Measurements from ENCODE around the gene CA12. TPM values are rescaled to one million over a fixed set of nuclear protein-coding genes. Genes with fewer than 3 reads are reported as not detected.

CA12 gene
- polyA plus RNA-seq, 3 donors = not detected

DNA sequence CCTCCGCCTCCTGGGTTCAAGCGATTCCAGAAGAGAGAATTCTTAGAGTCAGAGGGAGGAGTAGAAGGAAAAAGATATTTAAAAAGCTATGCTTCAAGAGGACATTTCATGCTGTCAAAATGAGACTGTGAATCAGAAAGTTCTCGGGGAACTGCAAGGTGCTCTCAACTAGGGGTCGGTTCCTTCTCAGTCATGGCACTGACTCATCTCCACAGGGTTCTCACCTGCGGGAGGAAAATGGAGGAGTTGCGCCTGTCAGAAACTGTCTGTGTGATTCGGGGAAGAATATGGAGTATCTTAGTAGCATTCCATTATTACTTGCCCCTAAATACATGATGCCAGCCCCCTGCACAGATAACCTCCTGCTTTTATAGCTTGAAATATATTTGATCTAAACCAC, 56.9 kb downstream of the CA12 start:
- H3K4me2 ChIP-seq (replicated peaks; ENCODE audit: extremely low read depth, low read length, poor library complexity, severe bottlenecking) = no peak overlapping the region
- H3K4me1 Mint-ChIP-seq = no peaks in the 10 kb centered on the region
- no peak overlapping the region for H3K9ac ChIP-seq (ENCODE audit: insufficient read depth, low read length, poor library complexity, severe bottlenecking)
- H3K36me3 Mint-ChIP-seq = no peaks in the 10 kb centered on the region
- no peaks in the 10 kb centered on the region for H4K20me1 ChIP-seq (ENCODE audit: insufficient read depth, low read length)
- no peaks in the 10 kb centered on the region for H3K27me3 ChIP-seq (ENCODE audit: control insufficient read depth in 2 of 2, insufficient read depth in 2 of 2, low read length in 2 of 2)
- H3K9me3 Mint-ChIP-seq = no peaks in the 10 kb centered on the region
- H3K27me3 Mint-ChIP-seq (ENCODE audit: low read depth in 3 of 3) = peaks cover 2 to 3% (median 2%) of the 10 kb centered on the region in 3 donors
- H3K4me3 ChIP-seq (replicated peaks in 1 of 3; ENCODE audit: low read depth in 2 of 3, low read length in 3 of 3) = no peak overlapping the region
- no peak overlapping the region for H3K27ac ChIP-seq (ENCODE audit: low read depth in 1 of 2, low read length in 2 of 2)
- TF ChIP-seq, protein P1, sequence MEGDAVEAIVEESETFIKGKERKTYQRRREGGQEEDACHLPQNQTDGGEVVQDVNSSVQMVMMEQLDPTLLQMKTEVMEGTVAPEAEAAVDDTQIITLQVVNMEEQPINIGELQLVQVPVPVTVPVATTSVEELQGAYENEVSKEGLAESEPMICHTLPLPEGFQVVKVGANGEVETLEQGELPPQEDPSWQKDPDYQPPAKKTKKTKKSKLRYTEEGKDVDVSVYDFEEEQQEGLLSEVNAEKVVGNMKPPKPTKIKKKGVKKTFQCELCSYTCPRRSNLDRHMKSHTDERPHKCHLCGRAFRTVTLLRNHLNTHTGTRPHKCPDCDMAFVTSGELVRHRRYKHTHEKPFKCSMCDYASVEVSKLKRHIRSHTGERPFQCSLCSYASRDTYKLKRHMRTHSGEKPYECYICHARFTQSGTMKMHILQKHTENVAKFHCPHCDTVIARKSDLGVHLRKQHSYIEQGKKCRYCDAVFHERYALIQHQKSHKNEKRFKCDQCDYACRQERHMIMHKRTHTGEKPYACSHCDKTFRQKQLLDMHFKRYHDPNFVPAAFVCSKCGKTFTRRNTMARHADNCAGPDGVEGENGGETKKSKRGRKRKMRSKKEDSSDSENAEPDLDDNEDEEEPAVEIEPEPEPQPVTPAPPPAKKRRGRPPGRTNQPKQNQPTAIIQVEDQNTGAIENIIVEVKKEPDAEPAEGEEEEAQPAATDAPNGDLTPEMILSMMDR (IDR thresholded peaks at IDR 0.05) = no peak
- 100% methylated on average over 2 of the region's 7 CpGs for WGBS (ENCODE audit: insufficient coverage)
- no peak overlapping the region for H2AFZ ChIP-seq (ENCODE audit: insufficient read depth, low read depth, low read length, poor library complexity, severe bottlenecking)
- H3K36me3 ChIP-seq (replicated peaks in 1 of 2; ENCODE audit: control insufficient read depth in 1 of 2, insufficient read depth in 2 of 2, low read length in 2 of 2) = no peaks in the 10 kb centered on the region
- no peaks in the 10 kb centered on the region for H3K9me3 ChIP-seq (replicated peaks in 1 of 2; ENCODE audit: control insufficient read depth in 1 of 2, insufficient read depth in 1 of 2, low read length in 2 of 2)
- no peaks in the 10 kb centered on the region for H3K4me1 ChIP-seq (ENCODE audit: control insufficient read depth in 1 of 2, insufficient read depth in 2 of 2, low read length in 2 of 2)
- DNase-seq = no peak
- no peak overlapping the region for H3K4me3 Mint-ChIP-seq
- H3K27ac Mint-ChIP-seq = no peak overlapping the region
- intact Hi-C loops (cut with micrococcal nuclease) = no loop called here
- no peaks in the 10 kb centered on the region for H3K79me2 ChIP-seq (ENCODE audit: insufficient read depth, low read length)

DNA sequence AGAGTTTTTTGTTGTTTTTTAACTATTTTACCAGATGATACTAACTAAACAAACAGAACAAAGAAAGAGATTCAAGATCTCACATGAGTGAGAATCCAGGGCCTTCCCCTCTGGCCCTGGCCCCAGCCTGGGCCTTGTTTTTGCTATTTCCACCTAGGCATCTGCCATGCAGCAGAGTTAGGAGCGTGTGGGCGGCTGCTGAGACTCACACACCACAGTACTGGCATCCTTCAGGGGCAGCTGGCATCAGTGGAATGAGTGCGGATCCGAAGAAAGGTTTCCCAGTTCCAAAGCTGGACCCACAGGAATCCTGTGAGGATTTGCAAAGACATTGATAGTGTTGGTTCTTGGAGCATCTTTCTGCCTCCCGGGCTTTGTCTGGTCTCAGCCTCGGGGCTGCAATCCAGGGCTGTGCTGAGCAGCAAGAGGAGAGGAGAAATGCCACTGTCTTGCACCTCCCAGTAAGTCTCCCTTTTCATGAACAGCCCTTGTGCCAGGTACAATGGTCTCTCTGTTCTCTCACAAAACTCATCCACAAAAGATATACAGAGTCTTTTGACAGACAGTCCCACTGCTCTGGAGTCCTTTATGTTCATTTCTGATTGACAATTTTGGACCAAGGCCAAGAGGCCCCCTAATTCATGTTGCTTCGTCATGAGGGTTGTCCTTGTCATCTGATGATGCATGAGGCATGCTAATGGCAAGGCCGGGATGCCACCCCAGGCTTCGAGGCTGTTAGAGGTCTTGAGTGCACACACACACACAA, 57.7 kb downstream of the CA12 start:
- intact Hi-C loops (cut with micrococcal nuclease) = no loop called here
- Histone ChIP-seq H3K36me3 (replicated peaks in 1 of 2; ENCODE audit: control insufficient read depth in 1 of 2, insufficient read depth in 2 of 2, low read length in 2 of 2) (no peaks in the 10 kb centered on the region), H2AFZ (ENCODE audit: insufficient read depth, low read depth, low read length, poor library complexity, severe bottlenecking) (no peak overlapping the region), H3K9ac (ENCODE audit: insufficient read depth, low read length, poor library complexity, severe bottlenecking) (no peak overlapping the region), H4K20me1 (ENCODE audit: insufficient read depth, low read length) (no peaks in the 10 kb centered on the region), H3K4me3 (replicated peaks in 1 of 3; ENCODE audit: low read depth in 2 of 3, low read length in 3 of 3) (no peak overlapping the region), H3K27ac (ENCODE audit: low read depth in 1 of 2, low read length in 2 of 2) (no peak overlapping the region), H3K27me3 (ENCODE audit: control insufficient read depth in 2 of 2, insufficient read depth in 2 of 2, low read length in 2 of 2) (no peaks in the 10 kb centered on the region), H3K9me3 (replicated peaks in 1 of 2; ENCODE audit: control insufficient read depth in 1 of 2, insufficient read depth in 1 of 2, low read length in 2 of 2) (no peaks in the 10 kb centered on the region), H3K4me1 (ENCODE audit: control insufficient read depth in 1 of 2, insufficient read depth in 2 of 2, low read length in 2 of 2) (no peaks in the 10 kb centered on the region), H3K4me2 (replicated peaks; ENCODE audit: extremely low read depth, low read length, poor library complexity, severe bottlenecking) (no peak overlapping the region), H3K79me2 (ENCODE audit: insufficient read depth, low read length) (no peaks in the 10 kb centered on the region)
- Mint-ChIP-seq H3K4me1 (no peaks in the 10 kb centered on the region), H3K36me3 (no peaks in the 10 kb centered on the region), H3K4me3 (no peak overlapping the region), H3K9me3 (no peaks in the 10 kb centered on the region), H3K27me3 (ENCODE audit: low read depth in 3 of 3) (peaks cover 2 to 3% (median 2%) of the 10 kb centered on the region in 3 donors), H3K27ac (no peak overlapping the region)
- 95% methylated on average over 4 of the region's 9 CpGs for WGBS (ENCODE audit: insufficient coverage)
- TF ChIP-seq, protein P1 (IDR thresholded peaks at IDR 0.05) = no peak
- no peak for DNase-seq

Measured in CD14-positive monocyte (primary cell).